ENCODE data around the gene SLC6A3.

DNA sequence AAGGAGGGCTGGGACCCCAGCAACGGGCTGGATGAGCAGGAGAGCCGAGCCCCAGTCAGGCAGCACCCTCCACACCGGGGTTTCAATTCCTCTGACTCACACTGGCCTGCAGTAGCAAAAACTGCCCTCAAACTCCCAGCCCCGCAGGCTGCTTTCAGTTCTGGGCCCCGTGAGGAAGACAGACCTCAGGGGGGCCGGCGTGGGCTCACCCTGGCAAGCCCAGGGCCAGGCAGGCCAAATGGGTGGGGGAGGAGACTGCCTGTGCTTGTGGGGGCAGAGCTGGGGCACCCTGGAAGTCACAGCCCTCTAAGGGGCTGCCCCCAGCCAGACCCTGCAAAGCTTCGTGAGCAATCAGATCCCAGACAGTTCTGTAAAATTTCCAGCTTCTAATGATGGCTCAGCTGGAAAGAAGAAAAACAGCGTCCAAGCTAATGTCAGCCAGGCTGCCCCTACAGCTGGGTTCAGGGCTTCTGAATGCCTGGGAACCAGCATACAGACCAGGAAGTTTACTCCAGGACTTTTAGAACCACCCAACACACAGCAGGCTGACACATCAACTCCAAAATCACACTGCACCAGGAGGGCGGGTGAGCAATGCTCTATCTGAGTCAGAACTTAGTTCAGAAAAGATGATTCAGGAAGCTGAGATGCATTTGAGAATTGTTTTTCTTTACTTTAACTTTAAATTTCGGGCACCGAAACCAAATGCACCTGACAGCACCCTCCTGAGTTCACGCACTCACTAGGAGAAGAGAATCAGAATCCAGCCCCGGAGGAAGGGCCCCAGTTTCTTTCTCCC lies 43.8 kb upstream of the SLC6A3 start:
- TF ChIP-seq, protein P1, sequence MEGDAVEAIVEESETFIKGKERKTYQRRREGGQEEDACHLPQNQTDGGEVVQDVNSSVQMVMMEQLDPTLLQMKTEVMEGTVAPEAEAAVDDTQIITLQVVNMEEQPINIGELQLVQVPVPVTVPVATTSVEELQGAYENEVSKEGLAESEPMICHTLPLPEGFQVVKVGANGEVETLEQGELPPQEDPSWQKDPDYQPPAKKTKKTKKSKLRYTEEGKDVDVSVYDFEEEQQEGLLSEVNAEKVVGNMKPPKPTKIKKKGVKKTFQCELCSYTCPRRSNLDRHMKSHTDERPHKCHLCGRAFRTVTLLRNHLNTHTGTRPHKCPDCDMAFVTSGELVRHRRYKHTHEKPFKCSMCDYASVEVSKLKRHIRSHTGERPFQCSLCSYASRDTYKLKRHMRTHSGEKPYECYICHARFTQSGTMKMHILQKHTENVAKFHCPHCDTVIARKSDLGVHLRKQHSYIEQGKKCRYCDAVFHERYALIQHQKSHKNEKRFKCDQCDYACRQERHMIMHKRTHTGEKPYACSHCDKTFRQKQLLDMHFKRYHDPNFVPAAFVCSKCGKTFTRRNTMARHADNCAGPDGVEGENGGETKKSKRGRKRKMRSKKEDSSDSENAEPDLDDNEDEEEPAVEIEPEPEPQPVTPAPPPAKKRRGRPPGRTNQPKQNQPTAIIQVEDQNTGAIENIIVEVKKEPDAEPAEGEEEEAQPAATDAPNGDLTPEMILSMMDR (IDR thresholded peaks at IDR 0.05; ENCODE audit: low read depth, low read length), result no peak
- no peak for TF ChIP-seq EZH2phosphoT487 (IDR thresholded peaks at IDR 0.05; ENCODE audit: low read depth)

All from OCI-LY3 (cell line).